ENCODE results near the gene SLC41A1. TPM values are rescaled to one million over a fixed set of nuclear protein-coding genes. Genes with fewer than 3 reads are reported as not detected.

SLC41A1 gene
- total RNA-seq, 3 donors from 2014 or later, result 2.1 to 25.0 (median 4.9) TPM

DNA sequence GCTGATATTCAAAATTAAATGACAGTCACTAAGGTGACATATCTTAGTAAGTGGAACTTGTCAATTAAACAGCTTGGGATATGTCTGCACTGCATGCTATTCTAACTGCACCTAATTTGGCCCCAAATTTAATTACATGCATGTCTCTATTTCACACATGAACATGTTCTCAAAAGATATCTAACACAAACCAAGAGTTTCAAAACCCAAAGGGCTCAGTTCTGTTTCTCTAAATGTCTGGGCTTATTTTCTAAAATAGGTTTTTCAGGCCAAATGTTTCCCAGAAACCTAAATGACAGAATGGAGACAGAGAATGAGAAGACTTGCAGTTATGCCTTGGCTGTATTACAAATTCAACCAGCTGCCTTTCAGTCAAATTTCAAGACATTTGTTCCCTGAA is 49.0 kb downstream of the SLC41A1 start:
- ATAC-seq (no peak), DNase-seq (no peak)
- H3K9me3 ChIP-seq, result no peaks in the 10 kb centered on the region

DNA sequence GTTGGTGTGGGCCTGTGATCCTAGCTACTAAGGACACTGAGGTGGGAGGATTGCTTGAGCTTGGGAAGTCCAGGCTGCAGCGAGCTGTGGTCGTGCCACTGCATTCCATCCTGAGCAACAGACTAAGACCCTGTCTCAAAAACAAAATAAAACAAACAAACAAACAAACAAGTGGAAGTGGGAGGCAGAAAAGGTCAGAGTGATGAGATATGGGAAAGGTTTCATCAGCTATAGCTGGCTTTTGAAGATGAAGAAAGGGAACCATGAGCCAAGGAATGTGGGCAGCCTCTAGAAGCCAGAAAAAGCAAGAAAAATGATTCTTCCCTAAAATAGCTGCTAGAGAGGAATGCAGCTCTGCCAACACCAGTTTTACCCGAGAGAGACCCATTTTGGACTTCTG is 52.4 kb downstream of the SLC41A1 start:
- no peaks in the 10 kb centered on the region for H3K9me3 ChIP-seq
- intact Hi-C loops (cut with DNase I, micrococcal nuclease), result no loop called here
- H3K36me3 ChIP-seq (ENCODE audit: low read depth), result no peaks in the 10 kb centered on the region
- no peaks in the 10 kb centered on the region for H3K4me1 ChIP-seq (ENCODE audit: low read depth)
- TF ChIP-seq, protein P1, sequence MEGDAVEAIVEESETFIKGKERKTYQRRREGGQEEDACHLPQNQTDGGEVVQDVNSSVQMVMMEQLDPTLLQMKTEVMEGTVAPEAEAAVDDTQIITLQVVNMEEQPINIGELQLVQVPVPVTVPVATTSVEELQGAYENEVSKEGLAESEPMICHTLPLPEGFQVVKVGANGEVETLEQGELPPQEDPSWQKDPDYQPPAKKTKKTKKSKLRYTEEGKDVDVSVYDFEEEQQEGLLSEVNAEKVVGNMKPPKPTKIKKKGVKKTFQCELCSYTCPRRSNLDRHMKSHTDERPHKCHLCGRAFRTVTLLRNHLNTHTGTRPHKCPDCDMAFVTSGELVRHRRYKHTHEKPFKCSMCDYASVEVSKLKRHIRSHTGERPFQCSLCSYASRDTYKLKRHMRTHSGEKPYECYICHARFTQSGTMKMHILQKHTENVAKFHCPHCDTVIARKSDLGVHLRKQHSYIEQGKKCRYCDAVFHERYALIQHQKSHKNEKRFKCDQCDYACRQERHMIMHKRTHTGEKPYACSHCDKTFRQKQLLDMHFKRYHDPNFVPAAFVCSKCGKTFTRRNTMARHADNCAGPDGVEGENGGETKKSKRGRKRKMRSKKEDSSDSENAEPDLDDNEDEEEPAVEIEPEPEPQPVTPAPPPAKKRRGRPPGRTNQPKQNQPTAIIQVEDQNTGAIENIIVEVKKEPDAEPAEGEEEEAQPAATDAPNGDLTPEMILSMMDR (IDR thresholded peaks at IDR 0.05), result no peak
- DNase-seq, result no peak
- H3K4me3 ChIP-seq, result no peak overlapping the region
- ATAC-seq, result no peak

More for the DNA sequence above, 49.0 kb downstream of the SLC41A1 start:
- Histone ChIP-seq H3K4me1 (ENCODE audit: low read depth) (no peaks in the 10 kb centered on the region), H3K36me3 (ENCODE audit: low read depth) (no peaks in the 10 kb centered on the region), H3K4me3 (no peak overlapping the region)
- TF ChIP-seq, protein P1 (IDR thresholded peaks at IDR 0.05), result no peak
- intact Hi-C loops (cut with DNase I, micrococcal nuclease), result no loop called here

DNA sequence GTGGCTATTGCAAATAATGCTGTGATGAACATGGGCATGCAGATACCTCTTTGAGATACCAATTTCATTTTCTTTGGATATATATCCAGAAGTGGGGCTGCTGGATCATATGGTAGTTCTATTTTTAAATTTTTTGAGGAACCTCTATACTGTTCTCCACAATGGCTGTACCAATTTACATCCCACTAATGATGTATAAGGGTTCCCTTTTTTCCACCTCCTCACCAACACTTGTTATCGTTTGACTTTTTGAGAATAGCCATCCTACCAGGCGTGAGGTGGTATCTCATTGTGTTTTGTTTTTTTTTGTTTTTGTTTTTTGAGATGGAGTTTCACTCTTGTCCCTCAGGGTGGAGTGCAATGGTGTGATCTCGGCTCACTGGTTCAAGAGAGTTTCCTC is 56.4 kb downstream of the SLC41A1 start:
- DNase-seq (no peak), ATAC-seq (no peak)
- Histone ChIP-seq H3K9me3 (no peaks in the 10 kb centered on the region), H3K4me1 (ENCODE audit: low read depth) (no peaks in the 10 kb centered on the region), H3K36me3 (ENCODE audit: low read depth) (no peaks in the 10 kb centered on the region), H3K4me3 (no peak overlapping the region)
- TF ChIP-seq, protein P1 (IDR thresholded peaks at IDR 0.05), result no peak
- intact Hi-C loops (cut with DNase I, micrococcal nuclease), result no loop called here

DNA sequence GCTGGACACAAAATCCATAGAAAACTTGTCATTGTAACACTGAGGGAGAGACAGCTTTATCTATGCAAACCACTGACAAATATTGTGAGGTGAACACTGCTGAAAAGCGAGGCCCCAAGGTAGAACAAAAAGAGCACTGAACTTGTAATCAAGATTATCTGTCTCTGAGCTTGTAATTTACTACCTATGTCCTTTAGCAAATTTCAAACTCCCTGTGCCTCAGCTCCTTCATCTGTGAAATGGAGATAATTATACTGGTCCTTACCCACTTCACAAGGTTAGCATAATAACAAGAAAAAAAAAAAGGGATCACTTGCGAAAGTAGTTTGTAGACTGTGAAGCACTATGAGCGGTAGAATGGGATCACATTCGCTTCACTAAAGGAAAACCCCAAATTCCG is 58.1 kb downstream of the SLC41A1 start:
- Histone ChIP-seq H3K36me3 (ENCODE audit: low read depth) (no peaks in the 10 kb centered on the region), H3K9me3 (no peaks in the 10 kb centered on the region), H3K4me3 (no peak overlapping the region), H3K4me1 (ENCODE audit: low read depth) (no peaks in the 10 kb centered on the region)
- TF ChIP-seq, protein P1 (IDR thresholded peaks at IDR 0.05), result no peak
- DNase-seq, result no peak
- intact Hi-C loops (cut with DNase I, micrococcal nuclease), result no loop called here
- no peak for ATAC-seq

DNA sequence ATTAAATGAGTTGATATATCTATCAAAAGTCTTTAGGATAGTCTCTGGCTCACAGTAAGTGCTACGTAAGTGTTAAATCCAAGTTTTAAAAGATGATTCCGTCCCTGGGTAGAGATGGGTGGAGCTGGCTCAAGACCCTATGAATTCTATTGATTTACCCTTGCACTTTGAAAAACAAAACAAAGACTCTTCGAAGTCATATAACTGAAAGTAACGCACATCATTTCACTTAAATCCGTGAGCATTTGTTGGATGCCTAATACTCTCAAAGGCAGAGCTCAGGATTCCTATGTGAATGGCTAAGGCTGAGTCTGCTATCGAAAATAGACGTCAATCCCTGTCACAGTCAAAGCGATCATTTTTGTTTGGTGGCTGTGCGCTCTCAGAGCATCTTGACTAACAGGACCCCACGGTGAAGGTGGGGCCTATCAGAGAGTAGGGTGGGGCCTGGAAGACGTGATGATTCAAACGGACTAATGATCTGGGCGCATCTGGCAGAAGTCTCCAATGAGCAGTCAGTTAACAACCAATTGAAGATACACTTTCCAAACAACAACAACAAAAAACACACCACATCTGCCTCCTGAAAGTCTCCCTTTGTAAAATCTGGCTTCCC is 61.9 kb downstream of the SLC41A1 start:
- no peak overlapping the region for H3K4me3 ChIP-seq
- H3K9me3 ChIP-seq, result no peaks in the 10 kb centered on the region
- intact Hi-C loops (cut with DNase I, micrococcal nuclease), result no loop called here
- H3K4me1 ChIP-seq (ENCODE audit: low read depth), result peaks cover 17% of the 10 kb centered on the region
- no peaks in the 10 kb centered on the region for H3K36me3 ChIP-seq (ENCODE audit: low read depth)
- TF ChIP-seq, protein P1 (IDR thresholded peaks at IDR 0.05), result no peak
- no peak for DNase-seq
- ATAC-seq, result no peak

Data from mucosa of descending colon (tissue), 3 donors.